SK-N-SH (cell line): ENCODE results near the gene CCNG2. TPM values are rescaled to one million over a fixed set of nuclear protein-coding genes. Genes with fewer than 3 reads are reported as not detected.

ENCODE experiments used
- CTCF ChIA-PET: fragments of 300-600, 350-600 bp; formaldehyde crosslinking; extraction: SDS; loops from one replicate; lab custom pipeline; 2021; lab: Yijun Ruan, JAX
- POLR2A ChIA-PET: fragments of 350-600 bp; sonication (Branson Sonifier 250); formaldehyde crosslinking; extraction: SDS; loops from one replicate; lab custom pipeline; 2020; ENCODE audit warnings: antibody characterized with exemption, inconsistent platforms; lab: Yijun Ruan, JAX
- DNase-seq: peaks from one replicate; pipeline ENCODE4 v3.0.0; 2012
- H2AFZ ChIP-seq: fragments of 200-600 bp; sonication (generic); 2 replicates; pipeline ENCODE4 v1.8.1; 2016; ENCODE audit warnings: antibody characterized with exemption, mild to moderate bottlenecking, low read depth
- H3F3A ChIP-seq: fragments of 200-600 bp; sonication (generic); replicated peaks from 2 replicates; pipeline ENCODE3; 2016; ENCODE audit warnings: antibody characterized with exemption, mild to moderate bottlenecking; ENCODE audit not compliant: insufficient read depth
- H3K27ac ChIP-seq, 2 experiments: fragments of 200-500 bp in 1 of 2; fragments of 200-600 bp in 1 of 2; sonication (Bioruptor generic) in 1 of 2; sonication (generic), shearing (Covaris generic) in 1 of 2; 2 replicates each; pipeline versions ENCODE4 v1.5.1 to v1.6.1; 2014 to 2016; ENCODE audit warnings: low read depth in 2 of 2, inconsistent platforms in 1 of 2, low read length in 1 of 2, mild to moderate bottlenecking in 1 of 2, mixed read lengths in 1 of 2
- H3K27me3 ChIP-seq: fragments of 200-600 bp; sonication (generic), shearing (Covaris generic); 2 replicates; pipeline ENCODE4 v1.6.1; 2016; ENCODE audit warnings: mixed run types; ENCODE audit not compliant: insufficient read depth
- H3K36me3 ChIP-seq, 2 experiments: fragments of 200-500 bp in 1 of 2; fragments of 200-600 bp in 1 of 2; sonication (Bioruptor generic) in 1 of 2; sonication (generic) in 1 of 2; replicated peaks in 1 of 2; 2 replicates each; pipeline versions ENCODE3 to v1.5.1; 2014 to 2016; ENCODE audit warnings: low read length in 1 of 2, mild to moderate bottlenecking in 1 of 2; ENCODE audit not compliant: insufficient read depth in 2 of 2, control insufficient read depth in 1 of 2
- H3K4me1 ChIP-seq, 2 experiments: fragments of 200-500 bp in 1 of 2; fragments of 200-600 bp in 1 of 2; sonication (Bioruptor generic) in 1 of 2; sonication (generic), shearing (Covaris generic) in 1 of 2; 2 replicates each; pipeline versions ENCODE4 v1.5.1 to v1.6.1; 2014 to 2016; ENCODE audit warnings: low read depth in 1 of 2, low read length in 1 of 2, mixed run types in 1 of 2; ENCODE audit not compliant: insufficient read depth in 2 of 2, control insufficient read depth in 1 of 2
- H3K4me2 ChIP-seq: fragments of 200-600 bp; sonication (generic), shearing (Covaris generic); 2 replicates; pipeline ENCODE4 v1.6.1; 2017; ENCODE audit warnings: mixed run types
- H3K4me3 ChIP-seq, 2 experiments: fragments of 200-500 bp in 1 of 2; fragments of 200-600 bp in 1 of 2; sonication (Bioruptor generic) in 1 of 2; sonication (generic), shearing (Covaris generic) in 1 of 2; 2 replicates each; pipeline versions ENCODE4 v1.5.1 to v1.8.1; 2014 to 2016; ENCODE audit warnings: low read depth in 2 of 2, inconsistent platforms in 1 of 2, low read length in 1 of 2, mild to moderate bottlenecking in 1 of 2, mixed read lengths in 1 of 2, moderate library complexity in 1 of 2
- H3K79me2 ChIP-seq: fragments of 200-600 bp; sonication (generic); 2 replicates; pipeline ENCODE4 v1.8.1; 2017; ENCODE audit warnings: mild to moderate bottlenecking; ENCODE audit not compliant: insufficient read depth
- H3K9ac ChIP-seq: fragments of 200-600 bp; sonication (generic); 2 replicates; pipeline ENCODE4 v1.6.1; 2017; ENCODE audit warnings: mixed run types
- H3K9me2 ChIP-seq: fragments of 200-600 bp; sonication (generic); 2 replicates; pipeline ENCODE4 v1.6.1; 2017; ENCODE audit warnings: mixed run types
- H3K9me3 ChIP-seq: fragments of 200-600 bp; sonication (generic); 2 replicates; pipeline ENCODE4 v1.6.1; 2017; ENCODE audit warnings: mixed run types, mild to moderate bottlenecking, moderate library complexity
- H4K20me1 ChIP-seq: fragments of 200-600 bp; sonication (generic); 2 replicates; pipeline ENCODE4 v1.6.1; 2017; ENCODE audit warnings: mild to moderate bottlenecking, mixed run types; ENCODE audit not compliant: insufficient read depth
- CHD2 ChIP-seq: fragments of 150-350 bp; IDR thresholded peaks from 2 replicates; pipeline ENCODE4 v1.6.1; 2018; ENCODE audit warnings: low read length; ENCODE audit not compliant: partially characterized antibody
- ELF1 ChIP-seq: IDR thresholded peaks from 2 replicates; pipeline ENCODE4 v1.4.0; 2012
- EZH2phosphoT487 ChIP-seq: fragments of 200-600 bp; sonication (generic); IDR thresholded peaks from 2 replicates; pipeline ENCODE4 v1.6.1; 2017; ENCODE audit warnings: low read depth, mixed run types, mild to moderate bottlenecking, antibody characterized with exemption, moderate library complexity, borderline replicate concordance
- FOSL2 ChIP-seq: IDR thresholded peaks from 2 replicates; pipeline ENCODE4 v1.4.0; 2012; ENCODE audit warnings: low read depth, mild to moderate bottlenecking, moderate library complexity, borderline replicate concordance
- FOXJ3 ChIP-seq: sonication (generic); formaldehyde crosslinking; IDR thresholded peaks from 2 replicates; pipeline ENCODE4 v1.5.1; 2020; ENCODE audit warnings: mild to moderate bottlenecking, missing genetic modification reagents
- GATA2 ChIP-seq: sonication (generic); formaldehyde crosslinking; IDR thresholded peaks from 2 replicates; pipeline ENCODE4 v1.5.0; 2020; ENCODE audit warnings: mild to moderate bottlenecking, missing genetic modification reagents
- MEF2A ChIP-seq: IDR thresholded peaks from 2 replicates; pipeline ENCODE4 v1.4.0; 2012; ENCODE audit warnings: low read depth, borderline replicate concordance
- NFIC ChIP-seq: IDR thresholded peaks from 2 replicates; pipeline ENCODE4 v1.4.0; 2012; ENCODE audit warnings: borderline replicate concordance
- PBX3 ChIP-seq: IDR thresholded peaks from 2 replicates; pipeline ENCODE4; 2012
- POLR2AphosphoS5 ChIP-seq: IDR thresholded peaks from 2 replicates; pipeline ENCODE4 v1.6.1; 2012; ENCODE audit warnings: low read depth, low read length
- RXRA ChIP-seq: IDR thresholded peaks from 2 replicates; pipeline ENCODE4 v1.4.0; 2012; ENCODE audit warnings: low read depth, mild to moderate bottlenecking, borderline replicate concordance
- TAF1 ChIP-seq: IDR thresholded peaks from 2 replicates; pipeline ENCODE4 v1.6.1; 2012; ENCODE audit warnings: low read depth, mild to moderate bottlenecking, low read length, moderate library complexity, borderline replicate concordance
- TCF12 ChIP-seq: IDR thresholded peaks from 2 replicates; pipeline ENCODE4 v1.4.0; 2012
- WGBS: methylation state at CpG from one replicate; pipeline ENCODE4 v1.1.6; 2017; ENCODE audit warnings: low lambda C conversion rate; 5-methylcytosine and 5-hydroxymethylcytosine counted together
- polyA plus RNA-seq, 3 experiments: library from polyadenylated mRNA; depleted of rRNA; stranded (reverse); fragments of >200 nt; gene quantifications; 2 replicates each; pipeline ENCODE4 v1.2.3, GENCODE V29; 2012
- TF ChIP-seq, protein P1 (sequence below): fragments of 200-600 bp; sonication (generic); IDR thresholded peaks from 2 replicates; pipeline ENCODE4 v1.6.1; 2017; ENCODE audit warnings: antibody characterized with exemption, mild to moderate bottlenecking, moderate library complexity

CCNG2 gene
- polyA plus RNA-seq, 1 of the 3 experiments (the other 2 are of a cell fraction), result 8.9 TPM

DNA sequence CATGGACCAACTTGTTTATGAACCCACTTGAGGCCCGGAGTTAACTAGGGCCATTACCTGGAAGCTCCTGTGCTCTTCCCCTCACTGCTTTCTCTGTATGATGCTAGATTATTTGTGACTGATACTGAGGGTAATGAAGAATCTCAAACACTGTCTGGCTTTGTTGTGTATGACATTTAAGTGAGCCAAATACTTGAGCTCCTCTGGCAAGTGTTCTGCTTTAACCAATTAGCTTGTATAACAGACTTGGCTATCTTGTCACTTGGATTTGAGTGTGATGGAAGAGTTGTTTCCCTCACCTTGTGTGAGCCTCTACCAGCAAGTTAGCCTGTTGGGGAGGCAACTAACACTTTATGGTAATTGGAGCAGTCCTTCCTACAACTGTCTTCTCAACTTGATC lies 42.7 kb downstream of the CCNG2 start:
- Histone ChIP-seq H2AFZ (no peak overlapping the region), H3K9ac (no peak overlapping the region), H3K4me1 (no peaks in the 10 kb centered on the region; a peak in 1 of 4 replicates), H3K9me2 (no peaks in the 10 kb centered on the region), H3K27me3 (peaks cover 19% of the 10 kb centered on the region; the same call in 1 of the 2 replicates), H4K20me1 (no peaks in the 10 kb centered on the region), H3K9me3 (no peaks in the 10 kb centered on the region), H3K36me3 (no peaks in the 10 kb centered on the region), H3F3A (no peaks in the 10 kb centered on the region), H3K4me3 (no peak overlapping the region), H3K79me2 (no peaks in the 10 kb centered on the region), H3K27ac (no peak overlapping the region), H3K4me2 (no peak overlapping the region)
- DNase-seq, result no peak
- TF ChIP-seq TCF12, result no peak
- TF ChIP-seq PBX3, result no peak
- TF ChIP-seq, protein P1, sequence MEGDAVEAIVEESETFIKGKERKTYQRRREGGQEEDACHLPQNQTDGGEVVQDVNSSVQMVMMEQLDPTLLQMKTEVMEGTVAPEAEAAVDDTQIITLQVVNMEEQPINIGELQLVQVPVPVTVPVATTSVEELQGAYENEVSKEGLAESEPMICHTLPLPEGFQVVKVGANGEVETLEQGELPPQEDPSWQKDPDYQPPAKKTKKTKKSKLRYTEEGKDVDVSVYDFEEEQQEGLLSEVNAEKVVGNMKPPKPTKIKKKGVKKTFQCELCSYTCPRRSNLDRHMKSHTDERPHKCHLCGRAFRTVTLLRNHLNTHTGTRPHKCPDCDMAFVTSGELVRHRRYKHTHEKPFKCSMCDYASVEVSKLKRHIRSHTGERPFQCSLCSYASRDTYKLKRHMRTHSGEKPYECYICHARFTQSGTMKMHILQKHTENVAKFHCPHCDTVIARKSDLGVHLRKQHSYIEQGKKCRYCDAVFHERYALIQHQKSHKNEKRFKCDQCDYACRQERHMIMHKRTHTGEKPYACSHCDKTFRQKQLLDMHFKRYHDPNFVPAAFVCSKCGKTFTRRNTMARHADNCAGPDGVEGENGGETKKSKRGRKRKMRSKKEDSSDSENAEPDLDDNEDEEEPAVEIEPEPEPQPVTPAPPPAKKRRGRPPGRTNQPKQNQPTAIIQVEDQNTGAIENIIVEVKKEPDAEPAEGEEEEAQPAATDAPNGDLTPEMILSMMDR, result no peak
- TF ChIP-seq NFIC, result no peak
- CTCF ChIA-PET, result interaction anchor here (0.7 to 7.2 kb wide), 7 partner anchors 9 to 442 kb away, joined by 3 to 106 read pairs (median 4); no protein-coding TSS in a partner anchor
- POLR2A ChIA-PET, result no interaction called here
- 10% methylated on average over 1 of the region's 1 CpG for WGBS

- POLR2A ChIA-PET, result no interaction called here
- Histone ChIP-seq H3K79me2 (no peaks in the 10 kb centered on the region), H3K4me1 (no peaks in the 10 kb centered on the region; a peak in 1 of 4 replicates), H3K36me3 (no peaks in the 10 kb centered on the region), H3F3A (no peaks in the 10 kb centered on the region), H3K27ac (no peak overlapping the region), H3K4me3 (no peak overlapping the region), H3K9ac (no peak overlapping the region), H3K9me2 (no peaks in the 10 kb centered on the region), H2AFZ (no peak overlapping the region), H3K4me2 (no peak overlapping the region), H3K9me3 (no peaks in the 10 kb centered on the region), H4K20me1 (no peaks in the 10 kb centered on the region), H3K27me3 (peaks cover 12% of the 10 kb centered on the region; the same call in 1 of the 2 replicates)
- DNase-seq, result no peak
- WGBS, result 74% methylated on average over 1 of the region's 1 CpG
- TF ChIP-seq, protein P1, result no peak
- TF ChIP-seq EZH2phosphoT487, result no peak
- TF ChIP-seq TCF12, result no peak
- TF ChIP-seq GATA2, result no peak
- no peak for TF ChIP-seq TAF1
- TF ChIP-seq NFIC, result no peak
- TF ChIP-seq POLR2AphosphoS5, result no peak
- TF ChIP-seq FOSL2, result no peak
- TF ChIP-seq ELF1, result no peak
- TF ChIP-seq CHD2, result no peak
- no peak for TF ChIP-seq FOXJ3 (CRISPR knock-in tag)
- TF ChIP-seq RXRA, result no peak
- no peak for TF ChIP-seq MEF2A
- CTCF ChIA-PET, result interaction anchor here (1.0 to 7.2 kb wide), 6 partner anchors 8 to 155 kb away, joined by 3 to 106 read pairs (median 4); no protein-coding TSS in a partner anchor
These were observed 44.3 kb downstream of the CCNG2 start for GRCh38 chr4:77201343-77201742.
